Measurements from ENCODE around the gene OPN4. TPM values are rescaled to one million over a fixed set of nuclear protein-coding genes. Genes with fewer than 3 reads are reported as not detected.

Gene OPN4
- total RNA-seq, 1 experiment from 2014 or later, result not detected

DNA sequence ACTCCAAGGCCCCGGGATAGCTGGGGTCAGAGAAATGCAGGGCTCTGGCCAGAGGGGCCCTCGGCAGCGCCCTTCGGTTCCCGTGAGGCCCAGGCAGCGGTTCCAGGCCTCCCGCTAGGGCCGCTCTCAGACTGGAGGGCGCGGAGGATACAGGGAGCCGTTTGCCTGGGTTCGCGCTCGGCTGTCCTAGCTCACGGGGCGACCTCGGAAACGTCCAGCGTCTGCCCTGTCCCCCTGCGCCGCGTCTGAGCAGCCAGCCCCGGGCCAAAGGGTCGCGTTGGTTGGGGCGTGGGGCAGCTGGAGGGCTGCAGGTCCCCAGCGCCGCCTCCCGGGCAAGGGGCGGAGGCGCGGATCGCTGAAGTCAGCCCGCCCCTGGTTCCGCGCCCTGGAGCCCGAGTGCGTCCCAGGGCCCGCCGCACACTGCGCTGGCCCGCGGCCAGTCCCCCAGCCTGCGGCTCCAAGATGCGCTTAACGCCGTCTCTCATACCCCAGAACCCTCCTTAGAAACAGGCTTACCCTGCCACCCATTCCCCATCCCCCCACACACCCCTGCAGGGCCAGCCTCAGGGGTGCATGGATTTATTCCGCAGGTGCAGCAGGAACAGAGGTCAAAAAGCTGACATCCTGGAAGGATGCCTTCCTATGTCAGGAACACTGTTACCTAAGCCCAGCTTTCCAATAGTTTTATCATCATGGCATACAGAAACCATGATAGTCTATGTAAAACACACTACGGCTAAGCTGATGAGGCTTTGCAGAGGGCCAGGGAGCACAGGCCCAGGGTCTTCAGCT lies 22.1 kb upstream of the OPN4 start:
- no peak overlapping the region for H3K4me3 ChIP-seq (ENCODE audit: low read depth, low read length)
- POLR2A ChIA-PET, result no interaction called here

DNA sequence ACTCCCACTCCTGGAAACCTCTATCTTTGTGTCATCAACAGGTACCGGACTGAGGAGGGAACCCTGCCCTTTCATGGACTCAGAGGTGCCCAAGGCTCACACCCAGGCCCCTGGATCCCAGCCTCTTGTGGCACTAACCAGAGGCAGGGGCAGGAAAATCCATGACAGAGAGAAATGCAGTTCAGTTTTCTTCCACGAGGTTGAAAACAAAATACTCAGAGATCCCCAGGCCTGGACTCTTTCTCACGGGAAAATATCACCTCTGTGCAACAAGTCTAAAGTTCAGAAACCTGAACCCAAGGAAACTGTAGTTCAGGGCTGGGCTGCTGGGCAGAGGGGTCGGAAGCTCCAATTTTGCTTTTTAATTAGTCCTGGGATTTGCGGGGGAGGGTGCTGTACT lies 21.4 kb upstream of the OPN4 start:
- Mint-ChIP-seq H3K9me3 (ENCODE audit: unreplicated experiment) (no peaks in the 10 kb centered on the region), H3K36me3 (ENCODE audit: insufficient read depth, unreplicated experiment) (no peaks in the 10 kb centered on the region), H3K4me1 (ENCODE audit: low read depth, unreplicated experiment) (no peaks in the 10 kb centered on the region), H3K27ac (ENCODE audit: unreplicated experiment) (no peak overlapping the region), H3K4me3 (ENCODE audit: unreplicated experiment) (no peak overlapping the region), H3K27me3 (ENCODE audit: insufficient read depth, unreplicated experiment) (no peaks in the 10 kb centered on the region)
- Histone ChIP-seq H3K9me3 (no peaks in the 10 kb centered on the region; the same call in 1 of the 2 replicates), H3K4me1 (0 out of 2 replicates have a peak, but pooled peaks cover 4% of the 10 kb centered on the region), H3K4me3 (ENCODE audit: low read depth, low read length) (no peak overlapping the region), H3K36me3 (ENCODE audit: control insufficient read depth, insufficient read depth, low read length) (no peaks in the 10 kb centered on the region), H3K27me3 (replicated peaks; ENCODE audit: control insufficient read depth, insufficient read depth, low read length) (no peaks in the 10 kb centered on the region)
- no TSS peak for BruUV-seq (replicated peaks)
- POLR2A ChIA-PET, result no interaction called here
- CTCF ChIA-PET, result no interaction called here
- TF ChIP-seq, protein P1, sequence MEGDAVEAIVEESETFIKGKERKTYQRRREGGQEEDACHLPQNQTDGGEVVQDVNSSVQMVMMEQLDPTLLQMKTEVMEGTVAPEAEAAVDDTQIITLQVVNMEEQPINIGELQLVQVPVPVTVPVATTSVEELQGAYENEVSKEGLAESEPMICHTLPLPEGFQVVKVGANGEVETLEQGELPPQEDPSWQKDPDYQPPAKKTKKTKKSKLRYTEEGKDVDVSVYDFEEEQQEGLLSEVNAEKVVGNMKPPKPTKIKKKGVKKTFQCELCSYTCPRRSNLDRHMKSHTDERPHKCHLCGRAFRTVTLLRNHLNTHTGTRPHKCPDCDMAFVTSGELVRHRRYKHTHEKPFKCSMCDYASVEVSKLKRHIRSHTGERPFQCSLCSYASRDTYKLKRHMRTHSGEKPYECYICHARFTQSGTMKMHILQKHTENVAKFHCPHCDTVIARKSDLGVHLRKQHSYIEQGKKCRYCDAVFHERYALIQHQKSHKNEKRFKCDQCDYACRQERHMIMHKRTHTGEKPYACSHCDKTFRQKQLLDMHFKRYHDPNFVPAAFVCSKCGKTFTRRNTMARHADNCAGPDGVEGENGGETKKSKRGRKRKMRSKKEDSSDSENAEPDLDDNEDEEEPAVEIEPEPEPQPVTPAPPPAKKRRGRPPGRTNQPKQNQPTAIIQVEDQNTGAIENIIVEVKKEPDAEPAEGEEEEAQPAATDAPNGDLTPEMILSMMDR (IDR thresholded peaks at IDR 0.05; ENCODE audit: insufficient read depth in 1 of 2, low read depth in 1 of 2, low read length in 1 of 2, severe bottlenecking in 1 of 2, unreplicated experiment in 1 of 2), result no peak
- no peak for DNase-seq
- intact Hi-C loops (cut with micrococcal nuclease; ENCODE audit: unreplicated experiment), result no loop called here

More for the DNA sequence above, 22.1 kb upstream of the OPN4 start:
- intact Hi-C loops (cut with micrococcal nuclease; ENCODE audit: unreplicated experiment), result no loop called here
- Mint-ChIP-seq H3K9me3 (ENCODE audit: unreplicated experiment) (no peaks in the 10 kb centered on the region), H3K4me3 (ENCODE audit: unreplicated experiment) (no peak overlapping the region), H3K36me3 (ENCODE audit: insufficient read depth, unreplicated experiment) (no peaks in the 10 kb centered on the region), H3K27me3 (ENCODE audit: insufficient read depth, unreplicated experiment) (no peaks in the 10 kb centered on the region), H3K4me1 (ENCODE audit: low read depth, unreplicated experiment) (no peaks in the 10 kb centered on the region), H3K27ac (ENCODE audit: unreplicated experiment) (no peak overlapping the region)
- H3K27me3 ChIP-seq (replicated peaks; ENCODE audit: control insufficient read depth, insufficient read depth, low read length), result no peaks in the 10 kb centered on the region
- no peaks in the 10 kb centered on the region for H3K36me3 ChIP-seq (ENCODE audit: control insufficient read depth, insufficient read depth, low read length)
- H3K9me3 ChIP-seq, result no peaks in the 10 kb centered on the region; the same call in 1 of the 2 replicates
- TF ChIP-seq, protein P1 (IDR thresholded peaks at IDR 0.05; ENCODE audit: insufficient read depth in 1 of 2, low read depth in 1 of 2, low read length in 1 of 2, severe bottlenecking in 1 of 2, unreplicated experiment in 1 of 2), result no peak
- 0 out of 2 replicates have a peak, but pooled peaks cover under 1% of the 10 kb centered on the region for H3K4me1 ChIP-seq
- no TSS peak for BruUV-seq (replicated peaks)
- CTCF ChIA-PET, result no interaction called here
- DNase-seq, result no peak

DNA sequence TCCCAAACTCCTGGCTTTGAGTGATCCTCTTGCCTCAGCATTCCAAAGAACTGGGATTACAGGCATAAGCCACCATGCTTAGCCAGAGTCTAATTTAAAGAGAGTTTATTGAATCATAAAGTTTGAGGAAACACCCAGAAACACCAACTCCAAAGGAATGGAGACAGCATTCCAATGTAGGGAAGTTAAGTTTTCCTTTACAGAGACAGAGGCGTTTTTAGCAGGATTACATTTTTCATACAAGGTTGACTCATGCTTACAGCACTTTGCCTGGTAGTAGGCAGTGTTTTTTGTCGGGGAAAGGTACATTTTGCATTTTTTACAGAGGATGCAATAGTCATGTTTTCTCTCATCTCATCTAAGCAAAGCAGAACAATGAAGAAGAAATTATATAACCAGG lies 18.9 kb upstream of the OPN4 start:
- TF ChIP-seq, protein P1 (IDR thresholded peaks at IDR 0.05; ENCODE audit: insufficient read depth in 1 of 2, low read depth in 1 of 2, low read length in 1 of 2, severe bottlenecking in 1 of 2, unreplicated experiment in 1 of 2), result no peak
- DNase-seq, result no peak
- ChIA-PET CTCF (no interaction called here), POLR2A (no interaction called here)
- Mint-ChIP-seq H3K36me3 (ENCODE audit: insufficient read depth, unreplicated experiment) (no peaks in the 10 kb centered on the region), H3K27ac (ENCODE audit: unreplicated experiment) (no peak overlapping the region), H3K9me3 (ENCODE audit: unreplicated experiment) (no peaks in the 10 kb centered on the region), H3K27me3 (ENCODE audit: insufficient read depth, unreplicated experiment) (no peaks in the 10 kb centered on the region), H3K4me3 (ENCODE audit: unreplicated experiment) (no peak overlapping the region), H3K4me1 (ENCODE audit: low read depth, unreplicated experiment) (no peaks in the 10 kb centered on the region)
- H3K4me3 ChIP-seq (ENCODE audit: low read depth, low read length), result no peak overlapping the region
- H3K36me3 ChIP-seq (ENCODE audit: control insufficient read depth, insufficient read depth, low read length), result no peaks in the 10 kb centered on the region
- no peaks in the 10 kb centered on the region for H3K27me3 ChIP-seq (replicated peaks; ENCODE audit: control insufficient read depth, insufficient read depth, low read length)
- 0 out of 2 replicates have a peak, but pooled peaks cover 4% of the 10 kb centered on the region for H3K4me1 ChIP-seq
- no TSS peak for BruUV-seq (replicated peaks)
- no peaks in the 10 kb centered on the region for H3K9me3 ChIP-seq
- intact Hi-C loops (cut with micrococcal nuclease; ENCODE audit: unreplicated experiment), result no loop called here

All from Caco-2 (cell line).